Right lobe of liver (tissue), 4 donors: ENCODE data around the gene UNC80.

Source experiments
- CTCF ChIP-seq, 4 donors: fragments of 200-600 bp in 3 of 4; fragments of 450-650 bp in 1 of 4; IDR thresholded peaks; one replicate each; pipeline versions ENCODE4 v1.5.1 to v1.8.0; 2016 to 2022; ENCODE audit warnings: antibody characterized with exemption in 4 of 4, mild to moderate bottlenecking in 2 of 4
- POLR2A ChIP-seq: fragments of 450-650 bp; IDR thresholded peaks from one replicate; pipeline ENCODE4 v1.6.1; 2017; ENCODE audit warnings: antibody characterized with exemption, mild to moderate bottlenecking
- donor health status: DM: no; HTN: no; CAD: no.
- donor health status: DM: no; HTN: no; CAD: no.
- donor health status: DM: no; HTN: yes; CAD: no.

GRCh38 chr2:209960676-209961630 lies 189.3 kb downstream of the UNC80 start:
- TF ChIP-seq POLR2A (no peak), CTCF (IDR thresholded peaks at IDR 0.05) (peak; percentile 53 to 78 (median 68))
